Keratinocyte (primary cell): ENCODE data around the gene WNT9A. TPM values are rescaled to one million over a fixed set of nuclear protein-coding genes. Genes with fewer than 3 reads are reported as not detected.

Source experiments
- DNase-seq: peaks from one replicate; pipeline ENCODE4 v3.0.0-alpha.2; 2011; ENCODE audit warnings: low read depth, missing footprints, low spot score
- FAIRE-seq: peaks from 2 replicates; lab custom pipeline; 2011; peaks lifted over from hg19 to GRCh38; lab: Jason Lieb, UNC
- H2AFZ ChIP-seq: 2 replicates; pipeline ENCODE4 v1.6.0; 2012; ENCODE audit warnings: low read length, control low read depth, inconsistent platforms; ENCODE audit not compliant: control insufficient read depth
- H3K27ac ChIP-seq: 2 replicates; pipeline ENCODE4 v1.5.1; 2011; ENCODE audit warnings: low read length; ENCODE audit not compliant: control insufficient read depth, insufficient read depth
- H3K27me3 ChIP-seq: 3 replicates; pipeline ENCODE4 v1.6.0; 2011; ENCODE audit warnings: low read length; ENCODE audit not compliant: control insufficient read depth, insufficient read depth; ENCODE audit errors: extremely low read depth
- H3K36me3 ChIP-seq, 2 experiments: 2 replicates in 1 of 2; 3 replicates in 1 of 2; pipeline ENCODE4 v1.5.1; 2011; ENCODE audit warnings: low read length in 2 of 2, mild to moderate bottlenecking in 1 of 2; ENCODE audit not compliant: control insufficient read depth in 2 of 2, insufficient read depth in 2 of 2; ENCODE audit errors: extremely low read depth in 1 of 2
- H3K4me1 ChIP-seq: 3 replicates; pipeline ENCODE4 v1.5.1; 2011; ENCODE audit warnings: low read length; ENCODE audit not compliant: control insufficient read depth, insufficient read depth; ENCODE audit errors: extremely low read depth
- H3K4me2 ChIP-seq: 3 replicates; pipeline ENCODE4 v1.6.0; 2011; ENCODE audit warnings: low read depth, low read length; ENCODE audit not compliant: control insufficient read depth, insufficient read depth; ENCODE audit errors: extremely low read depth
- H3K4me3 ChIP-seq, 3 experiments: fragments of 200-600 bp in 1 of 3; sonication (generic) in 1 of 3; 2 replicates in 2 of 3; 3 replicates in 1 of 3; pipeline ENCODE4 v1.5.1; 2011 to 2016; ENCODE audit warnings: low read length in 3 of 3, mild to moderate bottlenecking in 3 of 3, control low read depth in 2 of 3, inconsistent platforms in 1 of 3, low read depth in 1 of 3, mixed read lengths in 1 of 3, mixed run types in 1 of 3, moderate library complexity in 1 of 3; ENCODE audit not compliant: control insufficient read depth in 2 of 3, insufficient read depth in 2 of 3; ENCODE audit errors: extremely low read depth in 1 of 3
- H3K79me2 ChIP-seq: 2 replicates; pipeline ENCODE4 v1.6.0; 2012; ENCODE audit warnings: low read length; ENCODE audit not compliant: control insufficient read depth, insufficient read depth
- H3K9ac ChIP-seq: 3 replicates; pipeline ENCODE4 v1.6.0; 2011; ENCODE audit warnings: low read length; ENCODE audit not compliant: control insufficient read depth, insufficient read depth; ENCODE audit errors: extremely low read depth
- H3K9me1 ChIP-seq: 3 replicates; pipeline ENCODE4 v1.6.0; 2011; ENCODE audit warnings: low read length; ENCODE audit not compliant: control insufficient read depth, insufficient read depth; ENCODE audit errors: extremely low read depth
- H3K9me3 ChIP-seq: 2 replicates; pipeline ENCODE4 v1.5.1; 2012; ENCODE audit warnings: low read depth, low read length; ENCODE audit not compliant: control insufficient read depth
- H4K20me1 ChIP-seq: 3 replicates; pipeline ENCODE4 v1.6.0; 2011; ENCODE audit warnings: low read length; ENCODE audit not compliant: control insufficient read depth, insufficient read depth; ENCODE audit errors: extremely low read depth
- CTCF ChIP-seq, 3 experiments: IDR thresholded peaks in 1 of 3; conservative IDR thresholded peaks in 1 of 3; optimal IDR thresholded peaks in 1 of 3; 2 replicates in 2 of 3; 3 replicates in 1 of 3; pipeline versions ENCODE3 to v1.5.1; 2011; ENCODE audit warnings: low read length in 3 of 3, mild to moderate bottlenecking in 3 of 3, moderate library complexity in 2 of 3, control low read depth in 1 of 3, inconsistent platforms in 1 of 3; ENCODE audit not compliant: insufficient read depth in 2 of 3; ENCODE audit errors: extremely low read depth in 1 of 3
- EZH2 ChIP-seq: IDR thresholded peaks from one replicate; pipeline ENCODE4 v1.6.1; 2012; ENCODE audit warnings: inconsistent platforms, mild to moderate bottlenecking, low read length, moderate library complexity
- dilution Hi-C: fragments of 300-500 bp; cut with MboI; formaldehyde crosslinking; loops from one replicate; pipeline ENCODE4 v1.7.0; 2020; ENCODE audit warnings: low sequenced_read_pairs; ENCODE audit not compliant: extremely low pct_ligation_motif_present
- polyA plus RNA-seq, 5 experiments: library from polyadenylated mRNA; depleted of rRNA in 3 of 5; stranded (reverse) in 3 of 5; stranded (forward) in 1 of 5; unstranded in 1 of 5; fragments of >200 nt; gene quantifications; 1 replicate in 1 of 5; 2 replicates in 3 of 5; 3 replicates in 1 of 5; pipeline versions ENCODE4 v1.2.1 to v1.2.3, GENCODE V29; 2011 to 2012; ENCODE audit warnings: missing spikeins in 2 of 5, low read depth in 1 of 5, low replicate concordance in 1 of 5

Gene WNT9A
- polyA plus RNA-seq, 1 donor (not counting 4 experiments of a cell fraction or from before 2014, with no cell fraction given), result 1.7 TPM

DNA sequence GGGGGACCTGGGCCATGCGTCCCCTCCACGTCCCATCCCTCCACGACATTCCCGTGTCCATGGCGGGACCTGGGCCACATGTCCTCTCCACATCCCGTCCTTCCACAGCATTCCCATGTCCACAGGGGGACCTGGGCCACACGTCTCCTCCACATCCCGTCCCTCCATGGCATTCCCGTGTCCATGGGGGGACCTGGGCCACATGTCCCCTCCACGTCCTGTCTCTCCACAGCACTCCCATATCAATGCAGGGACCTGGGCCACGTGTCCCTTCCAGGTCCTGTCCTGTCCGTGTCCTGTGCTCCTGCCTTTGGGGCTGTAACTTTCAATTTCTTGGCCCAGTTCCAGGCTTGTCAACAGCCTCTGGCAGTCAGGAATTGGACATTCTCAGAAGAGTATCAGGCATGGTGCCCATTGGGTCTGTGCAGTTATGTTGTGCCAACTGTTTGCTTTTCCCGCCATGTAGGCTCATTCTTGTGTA lies 47.1 kb downstream of the WNT9A start:
- Histone ChIP-seq H3K79me2 (no peaks in the 10 kb centered on the region), H2AFZ (no peak overlapping the region), H3K9me1 (no peaks in the 10 kb centered on the region), H3K27ac (no peak overlapping the region), H3K9ac (no peak overlapping the region), H3K4me3 (no peak overlapping the region), H3K4me2 (no peak overlapping the region), H3K27me3 (peaks cover 6% of the 10 kb centered on the region), H3K36me3 (no peaks in the 10 kb centered on the region), H3K4me1 (peaks cover 3% of the 10 kb centered on the region), H3K9me3 (no peaks in the 10 kb centered on the region), H4K20me1 (no peaks in the 10 kb centered on the region)
- DNase-seq, result no peak
- dilution Hi-C loops, result no loop called here
- FAIRE-seq, result no peak
- TF ChIP-seq EZH2, result no peak
- TF ChIP-seq CTCF (optimal IDR thresholded peaks at IDR 0.05 in 1 of 3, IDR thresholded peaks at IDR 0.05 in 1 of 3, conservative IDR thresholded peaks at IDR 0.05 in 1 of 3; ENCODE audit: extremely low read depth in 1 of 3, insufficient read depth in 2 of 3, low read length in 3 of 3), result no peak

DNA sequence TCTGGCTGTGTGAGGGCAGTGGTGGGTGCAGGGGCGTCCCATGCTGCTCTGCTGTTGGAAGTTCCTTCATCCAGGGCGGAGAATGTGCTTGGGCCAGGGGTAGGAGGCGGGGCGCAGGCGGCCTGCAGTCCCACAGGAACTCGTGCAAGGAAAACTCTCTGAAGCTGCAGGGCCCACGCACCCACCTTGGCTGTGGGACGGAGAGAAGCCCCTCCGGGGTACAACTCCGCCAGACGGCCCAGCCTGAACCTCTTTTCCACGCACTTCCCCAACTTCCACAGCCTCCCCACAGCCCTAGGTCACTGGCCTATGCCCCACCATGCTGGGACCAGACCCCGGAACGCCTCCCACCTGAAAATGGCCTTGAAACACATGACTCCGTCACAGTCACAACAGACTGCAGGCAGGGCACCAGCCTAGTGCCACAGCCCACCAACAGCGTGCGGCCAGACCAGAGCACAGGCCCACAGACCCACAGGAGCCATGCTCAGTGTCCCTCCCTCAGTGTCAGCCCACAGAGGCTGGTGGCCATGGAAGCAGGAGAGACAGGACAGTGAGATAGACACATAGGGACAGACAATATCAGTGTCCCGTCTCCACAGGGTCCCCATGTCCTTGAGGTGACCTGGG lies 47.8 kb downstream of the WNT9A start:
- Histone ChIP-seq H3K79me2 (no peaks in the 10 kb centered on the region), H3K36me3 (no peaks in the 10 kb centered on the region), H3K27me3 (peaks cover 6% of the 10 kb centered on the region), H3K27ac (no peak overlapping the region), H3K4me2 (no peak overlapping the region), H4K20me1 (no peaks in the 10 kb centered on the region), H3K9me1 (no peaks in the 10 kb centered on the region), H2AFZ (no peak overlapping the region), H3K4me1 (peaks cover 3% of the 10 kb centered on the region), H3K9me3 (no peaks in the 10 kb centered on the region), H3K4me3 (no peak overlapping the region), H3K9ac (no peak overlapping the region)
- DNase-seq (no peak), FAIRE-seq (no peak)
- TF ChIP-seq EZH2 (no peak), CTCF (optimal IDR thresholded peaks at IDR 0.05 in 1 of 3, IDR thresholded peaks at IDR 0.05 in 1 of 3, conservative IDR thresholded peaks at IDR 0.05 in 1 of 3; ENCODE audit: extremely low read depth in 1 of 3, insufficient read depth in 2 of 3, low read length in 3 of 3) (no peak)
- dilution Hi-C loops, result no loop called here
